Activated naive CD4-positive, alpha-beta T cell treated with anti-CD3 and anti-CD28 coated beads, Interleukin-2, amount 50 U/mL, for 16 hours (primary cell): ENCODE data around the gene AEBP1.
"Not testable (repeated sequence)": the region's sequence is repeated elsewhere in the genome, so short reads cannot be mapped to it uniquely, and the experiment has no call there.

Source experiments
- DNase-seq: peaks from one replicate; pipeline ENCODE4 v3.0.0-alpha.2; 2020

The AEBP1 gene

GRCh38 chr7:44121761-44122420 lies 17.7 kb downstream of the AEBP1 start:
- no peak for DNase-seq

DNA sequence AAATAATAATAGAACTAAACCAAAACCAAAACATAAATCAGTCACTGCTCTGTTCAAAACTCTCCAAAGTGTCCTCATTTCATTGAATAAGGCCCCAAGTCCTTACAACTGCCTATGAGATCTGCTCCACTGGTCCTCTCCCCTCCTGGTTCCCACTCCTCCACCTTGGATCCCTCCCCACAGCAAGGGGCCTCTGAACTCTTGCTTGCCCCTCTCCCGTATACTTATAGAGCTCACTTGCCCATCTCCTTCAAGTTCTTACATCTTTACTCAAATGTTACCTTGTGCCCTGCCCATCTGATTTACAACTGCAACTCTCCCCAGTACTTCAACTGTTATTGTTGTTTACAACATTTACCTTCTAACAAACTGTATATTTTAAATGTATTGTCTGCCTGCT lies 18.4 kb downstream of the AEBP1 start:
- DNase-seq: no peak

GRCh38 chr7:44123190-44124003 lies 19.3 kb downstream of the AEBP1 start, which contains the start of gene POLD2:
Gene POLD2, minus strand, starts transcription at chr7:44123548. Its CDS starts 1,495 bp downstream, at chr7:44122053.
- peak; percentile 99 for DNase-seq

DNA sequence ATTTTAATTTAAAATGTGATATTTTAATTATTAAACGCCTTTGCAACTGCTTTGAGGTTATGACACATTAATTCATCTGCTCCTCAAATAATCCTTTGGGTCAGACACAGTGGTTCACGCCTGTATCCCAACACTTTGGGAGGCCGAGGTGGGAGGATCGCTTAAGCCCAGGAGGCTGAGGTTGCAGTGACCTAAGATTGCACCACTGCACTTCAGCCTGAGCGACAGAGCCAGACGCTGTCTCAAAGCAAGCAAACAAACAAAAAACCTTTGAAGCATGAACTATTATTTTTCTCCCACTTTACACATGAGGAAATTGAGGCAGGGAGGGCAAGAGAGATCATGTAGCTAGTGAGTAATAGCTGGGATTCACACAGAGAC lies 20.7 kb downstream of the AEBP1 start:
- DNase-seq: no peak

DNA sequence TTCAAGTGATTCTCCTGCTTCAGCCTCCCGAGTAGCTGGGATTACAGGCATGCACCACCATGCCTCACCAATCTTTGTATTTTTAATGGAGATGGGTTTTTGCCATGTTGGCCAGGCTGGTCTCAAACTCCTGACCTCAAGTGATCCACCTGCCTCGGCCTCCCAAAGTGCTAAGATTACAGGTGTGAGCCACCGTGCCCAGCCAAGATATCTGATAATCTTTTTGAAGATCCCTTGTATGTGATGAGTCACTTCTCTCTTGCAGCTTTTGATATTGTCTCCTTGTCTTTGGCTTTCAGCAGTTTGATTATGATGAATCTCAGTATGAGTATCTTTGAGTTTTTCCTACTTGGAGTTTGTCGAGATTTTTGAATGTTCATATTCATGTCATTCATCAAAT lies 22.4 kb downstream of the AEBP1 start:
- not testable (repeated sequence) for DNase-seq

- no peak for DNase-seq
These were observed 23.0 kb downstream of the AEBP1 start for GRCh38 chr7:44127161-44127560.

DNA sequence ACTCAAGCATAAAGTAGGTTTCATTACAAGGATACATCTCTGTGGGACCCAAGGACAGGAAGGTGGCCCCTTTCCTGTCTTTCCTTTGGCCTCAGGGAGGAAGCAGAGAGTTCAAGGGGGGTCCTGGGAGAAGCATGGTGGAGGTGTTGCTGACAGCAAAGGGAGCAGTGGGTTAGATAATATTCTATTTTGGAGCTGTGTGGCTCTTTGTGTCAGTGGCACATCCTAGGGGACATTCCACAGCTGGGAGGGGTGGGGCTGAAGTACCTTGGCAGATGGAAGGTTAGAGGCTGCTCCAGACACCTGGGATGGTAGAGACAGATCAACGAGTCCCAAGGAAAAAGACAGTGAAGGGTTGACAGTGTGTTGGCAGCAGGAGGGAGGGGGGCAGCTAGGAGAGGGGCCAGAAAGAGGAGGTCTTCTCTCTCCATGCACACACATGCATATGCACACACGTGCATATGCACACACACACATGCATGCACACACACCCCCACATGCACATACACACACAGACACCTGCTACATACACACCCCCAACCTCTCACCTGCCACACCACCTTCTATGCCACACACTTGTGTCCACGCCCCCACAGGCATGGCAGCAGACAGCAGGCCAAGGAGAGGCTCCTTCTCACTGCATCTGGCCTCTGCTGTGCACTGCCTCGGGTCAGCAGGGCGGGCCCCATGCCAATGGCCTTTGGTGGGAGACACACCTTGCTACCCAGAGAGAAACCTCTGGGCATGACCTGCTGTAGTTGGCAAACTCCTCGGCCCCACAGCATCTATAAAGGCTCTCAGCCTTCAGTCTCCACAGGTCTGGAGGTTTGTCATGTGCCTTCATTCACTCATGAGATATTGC lies 24.8 kb downstream of the AEBP1 start:
- DNase-seq: no peak

GRCh38 chr7:44131173-44132029 lies 27.3 kb downstream of the AEBP1 start:
- DNase-seq: no peak

- DNase-seq: no peak
These were observed 27.9 kb downstream of the AEBP1 start for GRCh38 chr7:44132039-44132438.

DNA sequence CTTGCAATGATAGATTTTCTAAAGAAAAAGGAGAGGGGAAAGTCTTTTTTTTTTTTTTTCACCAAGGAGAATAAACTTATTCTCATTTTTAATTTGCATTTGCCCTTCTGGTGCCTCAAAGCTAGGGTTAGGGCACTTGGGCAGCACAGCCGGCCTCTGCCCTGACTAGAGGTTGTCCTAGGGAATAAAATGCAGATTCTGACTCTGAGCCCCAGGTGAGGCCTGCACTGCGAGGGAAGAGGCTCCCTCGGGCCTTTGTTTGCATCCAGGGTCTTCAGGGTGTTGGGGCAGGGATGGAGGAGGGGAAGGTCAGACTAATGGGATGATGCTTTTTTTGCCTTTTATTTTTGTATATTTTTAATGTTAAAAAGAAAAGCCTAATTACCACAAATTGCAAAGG lies 29.1 kb downstream of the AEBP1 start:
- DNase-seq: no peak

- DNase-seq: no peak
These were observed 30.9 kb downstream of the AEBP1 start for GRCh38 chr7:44134943-44135628.

- DNase-seq: no peak
These were observed 32.6 kb downstream of the AEBP1 start for GRCh38 chr7:44136731-44137130.

GRCh38 chr7:44138698-44139097 lies 34.6 kb downstream of the AEBP1 start:
- DNase-seq: no peak

DNA sequence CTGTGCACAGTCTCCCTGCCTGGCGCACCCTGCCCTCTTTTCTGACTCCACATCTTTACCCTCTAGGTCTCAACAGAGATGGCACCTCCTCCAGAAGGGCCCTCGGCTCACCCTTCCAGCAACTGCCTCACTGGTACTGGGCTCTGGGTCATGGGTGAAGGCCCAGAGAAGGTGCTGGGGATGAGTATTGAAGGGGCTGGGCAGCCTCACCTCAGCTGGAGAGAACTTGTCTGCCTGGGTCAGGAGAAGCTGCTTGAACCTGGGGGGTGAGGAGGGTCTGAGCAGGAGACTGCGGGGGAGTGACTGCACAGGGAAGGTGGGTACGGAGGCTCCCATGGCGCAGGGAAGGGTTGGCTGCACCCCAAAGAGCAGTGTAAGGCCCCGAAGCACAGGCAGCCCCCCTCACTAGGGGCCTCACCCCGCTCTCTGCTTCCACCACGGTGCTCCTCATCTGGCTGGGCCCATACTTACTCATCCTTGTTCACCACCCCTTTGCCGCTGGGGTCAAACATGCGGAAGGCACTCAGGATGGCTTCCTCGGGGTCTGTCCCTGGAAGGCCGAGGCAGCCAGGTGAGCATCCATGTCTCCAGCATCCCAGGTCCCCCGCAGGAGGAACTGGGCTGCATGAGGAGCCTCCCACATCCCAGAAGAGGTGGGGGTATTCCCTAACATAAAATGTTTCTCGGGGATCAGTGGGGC lies 35.3 kb downstream of the AEBP1 start:
- DNase-seq: no peak

GRCh38 chr7:44140341-44140740 lies 36.2 kb downstream of the AEBP1 start:
- DNase-seq: no peak

DNA sequence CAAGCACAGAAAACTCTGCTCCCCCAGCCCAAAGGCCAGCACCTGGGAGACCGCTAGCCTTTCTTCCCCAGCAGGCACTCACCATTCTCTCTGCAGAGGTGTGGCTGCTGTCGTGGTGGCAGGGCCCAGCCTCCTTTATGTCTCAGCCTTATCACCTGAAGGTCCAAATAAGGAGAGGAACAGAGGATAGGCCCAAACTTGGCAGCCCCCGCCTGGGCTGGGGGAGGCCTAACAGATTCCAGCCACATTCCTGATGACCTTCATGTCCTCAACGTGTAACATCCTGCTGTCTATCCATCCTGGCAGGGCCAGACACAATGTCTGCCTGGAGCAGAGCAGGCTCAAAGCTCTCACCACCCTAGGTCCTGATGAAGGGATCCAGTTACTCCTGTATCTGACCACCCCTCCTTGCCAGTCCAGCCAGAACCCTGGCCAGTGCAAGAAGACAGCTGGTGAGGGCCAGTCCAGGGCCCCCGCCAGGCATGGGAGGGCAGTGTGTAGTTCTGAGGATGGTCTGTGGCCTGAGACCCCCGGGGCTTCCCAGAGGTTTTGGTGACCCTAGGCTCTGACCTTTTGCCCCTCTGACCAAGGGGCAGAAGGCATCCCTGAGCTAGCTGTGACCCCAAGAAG lies 37.2 kb downstream of the AEBP1 start, which contains the start of gene MYL7:
MYL7 (minus strand) TSS at position 112 of the 630 bp plus-strand sequence; CDS start at position 85, 27 bp downstream.
- no peak for DNase-seq

- no peak for DNase-seq
These were observed 37.9 kb downstream of the AEBP1 start for GRCh38 chr7:44142028-44142427.

- DNase-seq: no peak
These were observed 39.6 kb downstream of the AEBP1 start for GRCh38 chr7:44143646-44144250.

- no peak for DNase-seq
These were observed 40.4 kb downstream of the AEBP1 start for GRCh38 chr7:44144426-44144967.

DNA sequence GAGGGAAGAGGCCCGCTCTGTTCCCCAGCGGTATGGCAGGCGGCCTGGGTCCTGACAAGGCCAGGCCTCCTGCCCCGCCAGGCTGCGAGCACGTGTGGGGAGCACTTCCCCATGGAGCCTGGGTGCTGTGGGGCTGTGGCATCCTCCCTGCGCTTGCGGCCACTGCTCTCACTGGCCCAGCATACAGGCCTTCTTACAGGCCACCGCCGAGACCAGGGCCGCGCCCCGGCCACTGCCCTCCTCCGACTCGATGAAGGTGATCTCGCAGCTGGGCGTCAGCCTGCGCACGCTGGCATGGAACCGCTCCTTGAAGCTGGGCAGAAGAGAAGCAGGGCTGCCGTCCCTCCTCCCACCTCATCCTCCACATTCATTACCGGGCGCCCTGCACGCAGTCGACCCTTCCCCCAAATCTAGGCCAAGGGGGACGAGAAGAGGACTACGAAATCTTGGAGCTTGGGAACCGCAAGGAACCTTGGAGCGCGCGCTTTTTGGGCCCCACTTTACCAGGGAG lies 40.9 kb downstream of the AEBP1 start:
- no peak for DNase-seq
